ENCODE results near the gene DCDC1.
"Not testable (repeated sequence)": the region's sequence is repeated elsewhere in the genome, so short reads cannot be mapped to it uniquely, and the experiment has no call there.

DCDC1 gene

GRCh38 chr11:30984442-30984816, 385.1 kb downstream of the DCDC1 start:
- DNase-seq = no peak

GRCh38 chr11:30983776-30984441, 385.6 kb downstream of the DCDC1 start:
- DNase-seq = no peak

GRCh38 chr11:30983143-30983542, 386.4 kb downstream of the DCDC1 start:
- DNase-seq = no peak

GRCh38 chr11:30967579-30967978, 402.0 kb downstream of the DCDC1 start:
- no peak for DNase-seq

- peak; percentile 75 for DNase-seq
These were observed 409.0 kb downstream of the DCDC1 start for GRCh38 chr11:30960387-30960992.

GRCh38 chr11:30956751-30957150, 412.8 kb downstream of the DCDC1 start:
- no peak for DNase-seq

- DNase-seq = no peak
These were observed 419.7 kb downstream of the DCDC1 start for GRCh38 chr11:30949838-30950237.

- DNase-seq = not testable (repeated sequence)
These were observed 421.8 kb downstream of the DCDC1 start for GRCh38 chr11:30947715-30948114.

- no peak for DNase-seq
These were observed 430.7 kb downstream of the DCDC1 start for GRCh38 chr11:30938810-30939209.

GRCh38 chr11:30938171-30938570, 431.4 kb downstream of the DCDC1 start:
- no peak for DNase-seq

GRCh38 chr11:30936491-30936890, 433.0 kb downstream of the DCDC1 start:
- no peak for DNase-seq

GRCh38 chr11:30935861-30936260, 433.7 kb downstream of the DCDC1 start:
- DNase-seq = no peak

GRCh38 chr11:30926130-30926529, 443.4 kb downstream of the DCDC1 start:
- DNase-seq = no peak

- no peak for DNase-seq
These were observed 447.7 kb downstream of the DCDC1 start for GRCh38 chr11:30921811-30922210.

GRCh38 chr11:30919389-30920152, 450.0 kb downstream of the DCDC1 start:
- no peak for DNase-seq

GRCh38 chr11:30917859-30918478, 451.6 kb downstream of the DCDC1 start:
- DNase-seq = peak; percentile 71

GRCh38 chr11:30917266-30917665, 452.3 kb downstream of the DCDC1 start:
- DNase-seq = no peak

- no peak for DNase-seq
These were observed 452.8 kb downstream of the DCDC1 start for GRCh38 chr11:30916764-30917163.

GRCh38 chr11:30914143-30914762, 455.3 kb downstream of the DCDC1 start:
- peak; percentile 53 for DNase-seq

GRCh38 chr11:30911247-30911646, 458.3 kb downstream of the DCDC1 start:
- peak; percentile 2 for DNase-seq

- DNase-seq = no peak
These were observed 460.7 kb downstream of the DCDC1 start for GRCh38 chr11:30908857-30909256.

- DNase-seq = no peak
These were observed 461.3 kb downstream of the DCDC1 start for GRCh38 chr11:30908272-30908671.

- no peak for DNase-seq
These were observed 466.6 kb downstream of the DCDC1 start for GRCh38 chr11:30902929-30903328.

Measured in DMS53 (cell line).